HFFc6 (cell line): Measurements from ENCODE around the gene GAD1. TPM values are rescaled to one million over a fixed set of nuclear protein-coding genes. Genes with fewer than 3 reads are reported as not detected.

Experiments
- DNase-seq: peaks from one replicate; pipeline ENCODE4 v3.0.0-alpha.2; 2018
- H3K27ac Mint-ChIP-seq: 2 replicates; pipeline ENCODE4 v1.8.0; 2020; ENCODE audit warnings: mild to moderate bottlenecking, mixed read lengths
- H3K27me3 Mint-ChIP-seq: 2 replicates; pipeline ENCODE4 v1.8.0; 2021; ENCODE audit warnings: mild to moderate bottlenecking, moderate library complexity, mixed read lengths; ENCODE audit not compliant: insufficient read depth
- H3K36me3 Mint-ChIP-seq: 2 replicates; pipeline ENCODE4 v1.8.0; 2021; ENCODE audit warnings: low read depth, mixed read lengths
- H3K4me1 Mint-ChIP-seq: 2 replicates; pipeline ENCODE4 v1.8.0; 2020; ENCODE audit warnings: low read depth, mixed read lengths
- H3K4me3 Mint-ChIP-seq: 2 replicates; pipeline ENCODE4 v1.8.0; 2020; ENCODE audit warnings: mild to moderate bottlenecking, moderate library complexity, mixed read lengths
- H3K9me3 Mint-ChIP-seq: 2 replicates; pipeline ENCODE4 v1.8.0; 2020; ENCODE audit warnings: mild to moderate bottlenecking, mixed read lengths
- total RNA-seq, 6 experiments: library from RNA; stranded (reverse); fragmentation: NEBNext Ultra II Directional; extraction: Animal tissue kit (Norgen Biotek cat#: 25700); gene quantifications; 2 replicates in 1 of 6; 3 replicates in 5 of 6; pipeline ENCODE4 v1.2.3, GENCODE V29; 2021
- TF ChIP-seq, protein P1 (sequence below): fragments of 200-600 bp; sonication (generic); IDR thresholded peaks from 2 replicates; pipeline ENCODE4 v1.5.0; 2021; ENCODE audit warnings: antibody characterized with exemption, mild to moderate bottlenecking

The GAD1 gene
- total RNA-seq, 6 experiments from 2014 or later = 0.21 to 0.26 TPM; not detected in 4

DNA sequence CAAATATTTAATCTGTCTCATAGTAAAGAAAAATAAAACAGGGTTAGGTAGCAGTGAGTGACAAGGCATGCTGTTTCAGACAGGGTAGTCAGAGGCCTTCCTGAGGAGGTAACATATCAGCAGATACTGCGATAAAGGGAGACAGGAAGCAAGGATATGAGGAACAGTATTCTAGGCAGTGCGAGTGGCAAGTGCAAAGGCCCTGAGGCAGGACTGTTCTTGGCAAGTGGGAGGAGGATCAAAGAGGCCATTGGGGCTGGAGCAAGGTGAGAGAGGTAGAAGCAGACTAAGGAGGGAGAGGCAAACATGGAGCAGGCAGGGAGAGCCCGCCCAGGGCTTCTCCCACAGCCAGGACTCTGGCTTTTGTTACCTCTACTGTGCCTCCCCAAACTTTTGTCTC, 33.6 kb downstream of the GAD1 start:
- no peak overlapping the region for H3K27ac Mint-ChIP-seq
- peaks cover 17% of the 10 kb centered on the region for H3K4me1 Mint-ChIP-seq

DNA sequence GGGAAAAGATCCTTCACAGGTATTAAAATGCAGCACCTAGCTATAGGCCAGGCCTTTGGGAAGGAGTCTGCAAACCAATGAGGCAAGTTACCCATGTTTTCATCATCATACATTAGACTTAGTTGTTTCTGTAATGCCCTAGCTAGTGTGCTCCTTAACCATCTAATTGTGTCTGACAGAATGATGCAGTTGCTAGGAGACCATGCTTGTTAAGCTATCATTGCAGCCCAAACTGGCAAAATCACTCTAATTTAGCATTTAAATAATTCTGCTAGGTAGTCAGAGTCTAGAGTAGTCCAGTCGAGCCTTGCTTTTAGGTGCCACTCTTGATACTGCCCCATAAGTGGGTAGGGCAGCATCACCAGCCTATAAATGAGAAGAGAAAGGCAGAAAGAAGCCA, 34.9 kb downstream of the GAD1 start:
- Mint-ChIP-seq H3K36me3 (peaks cover 5% of the 10 kb centered on the region; the same call in 1 of the 2 replicates), H3K27me3 (peaks cover 10% of the 10 kb centered on the region), H3K9me3 (no peaks in the 10 kb centered on the region), H3K27ac (no peak overlapping the region), H3K4me1 (peaks cover 17% of the 10 kb centered on the region), H3K4me3 (no peak overlapping the region)
- TF ChIP-seq, protein P1, sequence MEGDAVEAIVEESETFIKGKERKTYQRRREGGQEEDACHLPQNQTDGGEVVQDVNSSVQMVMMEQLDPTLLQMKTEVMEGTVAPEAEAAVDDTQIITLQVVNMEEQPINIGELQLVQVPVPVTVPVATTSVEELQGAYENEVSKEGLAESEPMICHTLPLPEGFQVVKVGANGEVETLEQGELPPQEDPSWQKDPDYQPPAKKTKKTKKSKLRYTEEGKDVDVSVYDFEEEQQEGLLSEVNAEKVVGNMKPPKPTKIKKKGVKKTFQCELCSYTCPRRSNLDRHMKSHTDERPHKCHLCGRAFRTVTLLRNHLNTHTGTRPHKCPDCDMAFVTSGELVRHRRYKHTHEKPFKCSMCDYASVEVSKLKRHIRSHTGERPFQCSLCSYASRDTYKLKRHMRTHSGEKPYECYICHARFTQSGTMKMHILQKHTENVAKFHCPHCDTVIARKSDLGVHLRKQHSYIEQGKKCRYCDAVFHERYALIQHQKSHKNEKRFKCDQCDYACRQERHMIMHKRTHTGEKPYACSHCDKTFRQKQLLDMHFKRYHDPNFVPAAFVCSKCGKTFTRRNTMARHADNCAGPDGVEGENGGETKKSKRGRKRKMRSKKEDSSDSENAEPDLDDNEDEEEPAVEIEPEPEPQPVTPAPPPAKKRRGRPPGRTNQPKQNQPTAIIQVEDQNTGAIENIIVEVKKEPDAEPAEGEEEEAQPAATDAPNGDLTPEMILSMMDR = no peak
- no peak for DNase-seq

More for the DNA sequence above, 33.6 kb downstream of the GAD1 start:
- Mint-ChIP-seq H3K36me3 (peaks cover 5% of the 10 kb centered on the region; the same call in 1 of the 2 replicates), H3K4me3 (no peak overlapping the region), H3K9me3 (no peaks in the 10 kb centered on the region), H3K27me3 (peaks cover 13% of the 10 kb centered on the region)
- TF ChIP-seq, protein P1 = no peak
- no peak for DNase-seq

DNA sequence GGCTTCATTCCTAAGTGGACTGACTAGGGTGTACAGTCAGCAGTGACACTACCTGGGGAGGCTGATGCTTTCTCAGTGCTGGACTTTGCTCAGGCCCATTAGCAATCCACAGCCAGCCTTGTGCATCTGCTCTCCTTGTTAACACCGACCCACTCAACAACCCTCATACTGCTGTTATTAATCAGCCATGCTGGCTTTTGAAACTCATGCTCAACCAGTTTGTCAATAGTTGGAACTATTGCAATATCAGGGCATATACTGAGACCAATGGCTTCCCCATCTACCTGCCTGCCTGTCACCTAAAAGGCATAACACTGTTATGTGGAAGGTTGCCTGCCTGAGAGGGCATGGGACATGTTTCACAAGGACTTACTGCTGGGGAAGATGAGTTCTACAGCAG, 39.4 kb downstream of the GAD1 start:
- H3K9me3 Mint-ChIP-seq = no peaks in the 10 kb centered on the region
- H3K27me3 Mint-ChIP-seq = peaks cover 2% of the 10 kb centered on the region
- no peaks in the 10 kb centered on the region for H3K4me1 Mint-ChIP-seq
- no peak overlapping the region for H3K27ac Mint-ChIP-seq
- H3K36me3 Mint-ChIP-seq = no peaks in the 10 kb centered on the region
- TF ChIP-seq, protein P1 = no peak
- H3K4me3 Mint-ChIP-seq = no peak overlapping the region
- DNase-seq = no peak

DNA sequence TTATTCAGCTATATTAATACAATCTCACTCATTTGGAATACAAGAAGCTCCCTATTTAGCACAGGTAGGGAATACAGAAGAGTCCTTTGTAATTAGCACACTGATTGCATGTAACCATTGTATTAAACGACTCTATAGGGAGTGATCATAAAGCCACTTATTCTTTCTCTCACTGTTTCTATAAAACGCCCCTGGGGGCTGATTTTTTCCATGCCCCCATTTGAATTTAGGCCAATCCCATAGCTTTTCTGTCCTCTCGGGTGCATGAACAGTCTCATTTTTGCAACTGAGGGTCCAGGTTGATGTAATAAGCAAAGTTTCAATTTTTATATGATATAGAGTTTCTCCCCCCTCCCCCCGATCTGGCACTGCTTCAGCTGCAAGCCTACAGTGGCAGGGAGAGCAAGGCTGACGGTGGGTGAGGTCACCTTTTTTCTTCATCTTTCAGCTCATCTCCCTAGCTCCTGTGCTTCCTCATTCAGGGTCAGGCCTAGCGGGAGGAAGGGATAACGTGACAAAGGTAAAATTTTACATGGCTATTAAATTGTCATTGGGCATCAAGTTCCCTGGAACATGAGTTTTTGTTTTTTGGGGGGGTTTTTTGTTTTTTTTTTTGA, 45.7 kb downstream of the GAD1 start:
- TF ChIP-seq, protein P1 = no peak
- peaks cover 5% of the 10 kb centered on the region for H3K27me3 Mint-ChIP-seq
- no peak overlapping the region for H3K4me3 Mint-ChIP-seq
- no peak for DNase-seq
- H3K27ac Mint-ChIP-seq = no peak overlapping the region
- no peaks in the 10 kb centered on the region for H3K9me3 Mint-ChIP-seq
- no peaks in the 10 kb centered on the region for H3K36me3 Mint-ChIP-seq
- no peaks in the 10 kb centered on the region for H3K4me1 Mint-ChIP-seq

DNA sequence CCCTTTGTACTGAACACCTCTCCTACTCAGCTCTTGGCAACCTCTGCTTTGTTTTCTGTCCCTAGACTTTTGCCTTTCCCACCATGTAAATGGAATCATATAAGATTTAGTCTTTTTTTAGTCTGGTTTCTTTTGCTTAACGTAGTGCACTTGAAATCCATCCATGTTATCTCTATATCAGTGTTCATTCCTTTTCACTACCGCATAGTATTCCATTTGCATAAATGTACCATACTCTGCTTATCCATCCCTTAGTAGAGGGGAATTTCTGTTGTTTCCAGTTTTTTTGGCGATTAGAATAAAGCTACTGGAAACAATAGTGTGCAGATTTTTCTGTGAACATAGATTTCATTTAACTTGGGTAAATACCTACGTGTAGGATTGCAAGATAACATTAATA, 46.4 kb downstream of the GAD1 start:
- Mint-ChIP-seq H3K9me3 (no peaks in the 10 kb centered on the region), H3K27me3 (peaks cover 7% of the 10 kb centered on the region), H3K4me3 (no peak overlapping the region), H3K4me1 (no peaks in the 10 kb centered on the region), H3K36me3 (no peaks in the 10 kb centered on the region), H3K27ac (no peak overlapping the region)
- DNase-seq = no peak
- TF ChIP-seq, protein P1 = no peak
